Glomerular endothelial cell (primary cell): ENCODE measurements around the gene NLN. TPM values are rescaled to one million over a fixed set of nuclear protein-coding genes. Genes with fewer than 3 reads are reported as not detected.
"Not testable (repeated sequence)": the region's sequence is repeated elsewhere in the genome, so short reads cannot be mapped to it uniquely, and the experiment has no call there.

Experiments
- DNase-seq: peaks from one replicate; pipeline ENCODE4 v3.0.0-alpha.2; 2011; ENCODE audit warnings: low read depth, low spot score; ENCODE audit errors: extremely low read depth
- total RNA-seq: library from RNA; depleted of rRNA; stranded (reverse); fragments of >200 nt; gene quantifications from 2 replicates; pipeline ENCODE4 v1.2.3, GENCODE V29; 2015

Gene NLN
- total RNA-seq, 1 donor from 2014 or later: 26.9 TPM

- DNase-seq: no peak
Observed at GRCh38 chr5:65730910-65731309, 8.9 kb downstream of the NLN start.

- not testable (repeated sequence) for DNase-seq
Observed at GRCh38 chr5:65732046-65732445, 10.0 kb downstream of the NLN start.

GRCh38 chr5:65734196-65734775, 12.3 kb downstream of the NLN start:
- not testable (repeated sequence) for DNase-seq

- DNase-seq: no peak
Observed at GRCh38 chr5:65734921-65735320, 12.9 kb downstream of the NLN start.

- no peak for DNase-seq
Observed at GRCh38 chr5:65736011-65736410, 14.0 kb downstream of the NLN start.

GRCh38 chr5:65737842-65738241, 15.8 kb downstream of the NLN start:
- no peak for DNase-seq

- DNase-seq: no peak
Observed at GRCh38 chr5:65738305-65738704, 16.3 kb downstream of the NLN start.

GRCh38 chr5:65739162-65739561, 17.2 kb downstream of the NLN start:
- DNase-seq: no peak

GRCh38 chr5:65742565-65743231, 20.7 kb downstream of the NLN start:
- DNase-seq: no peak

- DNase-seq: no peak
Observed at GRCh38 chr5:65749221-65749844, 27.3 kb downstream of the NLN start.

- DNase-seq: no peak
Observed at GRCh38 chr5:65749956-65750355, 28.0 kb downstream of the NLN start.

GRCh38 chr5:65750938-65751337, 28.9 kb downstream of the NLN start:
- DNase-seq: no peak

- no peak for DNase-seq
Observed at GRCh38 chr5:65753189-65753588, 31.2 kb downstream of the NLN start.

GRCh38 chr5:65758546-65759144, 36.6 kb downstream of the NLN start:
- no peak for DNase-seq

GRCh38 chr5:65760504-65761275, 38.7 kb downstream of the NLN start:
- peak; percentile 62 for DNase-seq

- DNase-seq: no peak
Observed at GRCh38 chr5:65762234-65762633, 40.2 kb downstream of the NLN start.

GRCh38 chr5:65765582-65765981, 43.6 kb downstream of the NLN start:
- no peak for DNase-seq

GRCh38 chr5:65766175-65766574, 44.2 kb downstream of the NLN start:
- no peak for DNase-seq

- DNase-seq: no peak
Observed at GRCh38 chr5:65766781-65767180, 44.8 kb downstream of the NLN start.

GRCh38 chr5:65767565-65767964, 45.6 kb downstream of the NLN start:
- DNase-seq: no peak

GRCh38 chr5:65768723-65769346, 46.8 kb downstream of the NLN start:
- DNase-seq: no peak
